ENCODE results near the gene HOXD12. TPM values are rescaled to one million over a fixed set of nuclear protein-coding genes. Genes with fewer than 3 reads are reported as not detected.

HOXD12 gene
- polyA plus RNA-seq, 1 donor from 2014 or later: not detected

GRCh38 chr2:176150584-176151441, 51.2 kb downstream of the HOXD12 start:
- Histone ChIP-seq H3K4me2 (ENCODE audit: low read length) (no peak overlapping the region), H3K27ac (ENCODE audit: low read length) (no peak overlapping the region), H3K79me2 (replicated peaks; ENCODE audit: insufficient read depth, low read length) (no peaks in the 10 kb centered on the region), H3K27me3 (ENCODE audit: insufficient read depth, low read depth, low read length) (peaks cover 100% of the 10 kb centered on the region), H3F3A (ENCODE audit: insufficient read depth, low read length, poor library complexity, severe bottlenecking) (no peaks in the 10 kb centered on the region), H3K9me2 (ENCODE audit: insufficient read depth, low read length) (no peaks in the 10 kb centered on the region), H4K20me1 (ENCODE audit: insufficient read depth) (no peaks in the 10 kb centered on the region), H3K4me3 (ENCODE audit: low read length) (no peak overlapping the region), H3K9ac (ENCODE audit: low read length) (no peak overlapping the region), H3K36me3 (ENCODE audit: insufficient read depth, low read length) (no peaks in the 10 kb centered on the region), H3K9me3 (ENCODE audit: low read length) (peaks cover 12% of the 10 kb centered on the region), H2AFZ (ENCODE audit: low read depth, low read length) (no peak overlapping the region)
- no peak for TF ChIP-seq REST (IDR thresholded peaks at IDR 0.05; ENCODE audit: borderline replicate concordance)
- TF ChIP-seq EP300 (conservative IDR thresholded peaks at IDR 0.05; ENCODE audit: poor library complexity, severe bottlenecking): no peak
- no peak for TF ChIP-seq EZH2 (IDR thresholded peaks at IDR 0.05; ENCODE audit: borderline replicate concordance, insufficient read depth, low read length, poor library complexity, severe bottlenecking)
- no peak for TF ChIP-seq TAF1 (IDR thresholded peaks at IDR 0.05; ENCODE audit: low read depth)
- no peak for TF ChIP-seq POLR2AphosphoS5 (IDR thresholded peaks at IDR 0.05)
- TF ChIP-seq CTCF (IDR thresholded peaks at IDR 0.05; ENCODE audit: poor library complexity, severe bottlenecking): no peak
- TF ChIP-seq MXI1 (conservative IDR thresholded peaks at IDR 0.05; ENCODE audit: poor library complexity, severe bottlenecking): no peak

GRCh38 chr2:176151442-176152287, 52.1 kb downstream of the HOXD12 start, which contains the start of gene HOXD4:
TSS of gene HOXD4 (plus strand) at chr2:176151550. CDS start at chr2:176151634, 84 bp downstream.
- Histone ChIP-seq H3K27ac (ENCODE audit: low read length) (no peak within 1 kb of the TSS), H3K79me2 (replicated peaks; ENCODE audit: insufficient read depth, low read length) (no peaks in the 10 kb centered on the region), H3K4me3 (ENCODE audit: low read length) (no peak within 1 kb of the TSS), H3K36me3 (ENCODE audit: insufficient read depth, low read length) (no peaks in the 10 kb centered on the region), H4K20me1 (ENCODE audit: insufficient read depth) (no peaks in the 10 kb centered on the region), H3K9me3 (ENCODE audit: low read length) (peaks cover 12% of the 10 kb centered on the region), H3K4me2 (ENCODE audit: low read length) (no peak within 1 kb of the TSS), H3K9me2 (ENCODE audit: insufficient read depth, low read length) (no peaks in the 10 kb centered on the region), H2AFZ (ENCODE audit: low read depth, low read length) (no peak within 1 kb of the TSS), H3K27me3 (ENCODE audit: insufficient read depth, low read depth, low read length) (peaks cover 100% of the 10 kb centered on the region), H3F3A (ENCODE audit: insufficient read depth, low read length, poor library complexity, severe bottlenecking) (no peaks in the 10 kb centered on the region), H3K9ac (ENCODE audit: low read length) (no peak within 1 kb of the TSS)
- TF ChIP-seq POLR2AphosphoS5 (IDR thresholded peaks at IDR 0.05) (no peak), REST (IDR thresholded peaks at IDR 0.05; ENCODE audit: borderline replicate concordance) (no peak), SMC3 (conservative IDR thresholded peaks at IDR 0.05; ENCODE audit: poor library complexity) (no peak), EP300 (conservative IDR thresholded peaks at IDR 0.05; ENCODE audit: poor library complexity, severe bottlenecking) (no peak), EZH2 (IDR thresholded peaks at IDR 0.05; ENCODE audit: borderline replicate concordance, insufficient read depth, low read length, poor library complexity, severe bottlenecking) (no peak), TAF1 (IDR thresholded peaks at IDR 0.05; ENCODE audit: low read depth) (no peak), MXI1 (conservative IDR thresholded peaks at IDR 0.05; ENCODE audit: poor library complexity, severe bottlenecking) (no peak), RAD21 (conservative IDR thresholded peaks at IDR 0.05) (no peak), CTCF (IDR thresholded peaks at IDR 0.05; ENCODE audit: poor library complexity, severe bottlenecking) (no peak)

All from neural cell (in vitro differentiated cells).